SIG-M5 treated with dmso at 0.1 percent for 504 hours (cell line): ENCODE measurements around the gene MRPS9.
A peak's percentile ranks its signal among the peaks of the same experiment; 100 is the strongest.

Experiments used
- DNase-seq: peaks from one replicate; lab custom pipeline; 2025; ENCODE audit not compliant: unreplicated experiment; lab: John Stamatoyannopoulos, UW

The MRPS9 gene

GRCh38 chr2:105037572-105038382 is at the start of gene MRPS9:
MRPS9 (plus strand) TSS chr2:105038069; CDS start chr2:105038093, 24 bp downstream.
- peak; percentile 95 for DNase-seq

GRCh38 chr2:105005181-105005951 is 32.5 kb upstream of the MRPS9 start:
- DNase-seq = peak; percentile 25

GRCh38 chr2:105007367-105007766 is 30.5 kb upstream of the MRPS9 start:
- no peak for DNase-seq

GRCh38 chr2:105032476-105032875 is 5.4 kb upstream of the MRPS9 start:
- no peak for DNase-seq

- DNase-seq = no peak
Observed at GRCh38 chr2:105034170-105034569, 3.7 kb upstream of the MRPS9 start.

GRCh38 chr2:105038383-105039061 is 653 bp downstream of the MRPS9 start:
- DNase-seq = no peak

GRCh38 chr2:105039559-105039958 is 1.7 kb downstream of the MRPS9 start:
- no peak for DNase-seq

- no peak for DNase-seq
Observed at GRCh38 chr2:105042189-105042588, 4.3 kb downstream of the MRPS9 start.

GRCh38 chr2:105052773-105053172 is 14.9 kb downstream of the MRPS9 start:
- DNase-seq = no peak

GRCh38 chr2:105055613-105056012 is 17.7 kb downstream of the MRPS9 start:
- no peak for DNase-seq

GRCh38 chr2:105056245-105056644 is 18.4 kb downstream of the MRPS9 start:
- DNase-seq = no peak

- DNase-seq = no peak
Observed at GRCh38 chr2:105057005-105057404, 19.1 kb downstream of the MRPS9 start.

GRCh38 chr2:105061560-105061959 is 23.7 kb downstream of the MRPS9 start:
- no peak for DNase-seq

GRCh38 chr2:105062158-105062557 is 24.3 kb downstream of the MRPS9 start:
- DNase-seq = no peak

GRCh38 chr2:105068387-105068786 is 30.5 kb downstream of the MRPS9 start:
- DNase-seq = no peak

- DNase-seq = no peak
Observed at GRCh38 chr2:105068875-105069274, 31.0 kb downstream of the MRPS9 start.

- DNase-seq = no peak
Observed at GRCh38 chr2:105070010-105070865, 32.4 kb downstream of the MRPS9 start.

- DNase-seq = no peak
Observed at GRCh38 chr2:105071379-105071778, 33.5 kb downstream of the MRPS9 start.

GRCh38 chr2:105072039-105072438 is 34.2 kb downstream of the MRPS9 start:
- DNase-seq = no peak

GRCh38 chr2:105073591-105073990 is 35.7 kb downstream of the MRPS9 start:
- no peak for DNase-seq

GRCh38 chr2:105076121-105076520 is 38.3 kb downstream of the MRPS9 start:
- no peak for DNase-seq
